B cell (primary cell): ENCODE data around the gene FBXL4. TPM values are rescaled to one million over a fixed set of nuclear protein-coding genes. Genes with fewer than 3 reads are reported as not detected.

Experiments used
- ATAC-seq: fragments of 200-7000 bp; cut with Tn5 transposase; one replicate; pipeline ENCODE4 v1.10.0; 2021; ENCODE audit warnings: low read depth, mild to moderate bottlenecking, moderate number of reproducible peaks, moderate library complexity
- CTCF ChIA-PET: fragments of 350-600 bp; sonication (Branson Sonifier 250); formaldehyde crosslinking; loops from one replicate; lab custom pipeline; 2021; ENCODE audit warnings: antibody characterized with exemption, inconsistent platforms; lab: Charles Lee
- POLR2A ChIA-PET: fragments of 350-600 bp; sonication (Branson Sonifier 250); formaldehyde crosslinking; loops from one replicate; lab custom pipeline; 2021; ENCODE audit warnings: antibody characterized with exemption; lab: Charles Lee
- DNase-seq: peaks from one replicate; pipeline ENCODE4 v3.0.0; 2013
- H2AFZ ChIP-seq: 2 replicates; pipeline ENCODE4 v1.6.1; 2012; ENCODE audit warnings: mild to moderate bottlenecking, low read depth, low read length; ENCODE audit not compliant: insufficient read depth, poor library complexity, severe bottlenecking
- H3K27ac ChIP-seq, 2 donors: 1 replicate in 1 of 2; 2 replicates in 1 of 2; pipeline ENCODE4 v1.5.1; 2012 to 2013; ENCODE audit warnings: low read length in 2 of 2, mild to moderate bottlenecking in 2 of 2, moderate library complexity in 1 of 2
- H3K27me3 ChIP-seq, 4 experiments: fragments of 200-600 bp in 1 of 4; sonication (generic) in 1 of 4; replicated peaks in 1 of 4; 1 replicate in 2 of 4; 2 replicates in 2 of 4; pipeline versions ENCODE4 v1.6.1 to v1.7.0; 2013 to 2016; ENCODE audit warnings: low read length in 3 of 4, mild to moderate bottlenecking in 2 of 4, mixed read lengths in 1 of 4, moderate library complexity in 1 of 4; ENCODE audit not compliant: insufficient read depth in 4 of 4, control insufficient read depth in 3 of 4; ENCODE audit errors: control extremely low read depth in 1 of 4
- H3K36me3 ChIP-seq, 2 experiments: replicated peaks in 1 of 2; 1 replicate in 1 of 2; 2 replicates in 1 of 2; pipeline versions ENCODE4 v1.6.1 to v1.7.1; 2013; ENCODE audit warnings: low read length in 1 of 2; ENCODE audit not compliant: insufficient read depth in 2 of 2, control insufficient read depth in 1 of 2; ENCODE audit errors: control extremely low read depth in 1 of 2, extremely low read depth in 1 of 2
- H3K4me1 ChIP-seq, 2 donors: fragments of 200-600 bp in 1 of 2; sonication (generic) in 1 of 2; 1 replicate in 1 of 2; 2 replicates in 1 of 2; pipeline versions ENCODE4 v1.5.1 to v1.6.1; 2013 to 2017; ENCODE audit warnings: low read length in 2 of 2; ENCODE audit not compliant: control insufficient read depth in 2 of 2, insufficient read depth in 2 of 2
- H3K4me2 ChIP-seq: replicated peaks from 2 replicates; pipeline ENCODE3; 2012; ENCODE audit warnings: mild to moderate bottlenecking, low read depth, low read length; ENCODE audit not compliant: poor library complexity, severe bottlenecking
- H3K4me3 ChIP-seq, 5 experiments: fragments of 200-600 bp in 1 of 5; sonication (generic) in 1 of 5; 1 replicate in 3 of 5; 2 replicates in 2 of 5; pipeline versions ENCODE4 v1.5.1 to v1.7.0; 2011 to 2016; ENCODE audit warnings: low read length in 4 of 5, mild to moderate bottlenecking in 4 of 5, low read depth in 2 of 5, control low read depth in 1 of 5, moderate library complexity in 1 of 5; ENCODE audit not compliant: insufficient read depth in 1 of 5; ENCODE audit errors: control extremely low read depth in 1 of 5, extremely low read depth in 1 of 5
- H3K79me2 ChIP-seq: fragments of 200-600 bp; sonication (generic); one replicate; pipeline ENCODE4 v1.6.0; 2016; ENCODE audit warnings: low read length; ENCODE audit not compliant: control insufficient read depth, insufficient read depth
- H3K9ac ChIP-seq: fragments of 200-600 bp; sonication (generic); 2 replicates; pipeline ENCODE4 v1.6.1; 2017; ENCODE audit warnings: mild to moderate bottlenecking, low read length, moderate library complexity
- H3K9me3 ChIP-seq, 3 donors: one replicate each; pipeline versions ENCODE4 v1.6.1 to v1.7.1; 2013; ENCODE audit warnings: low read length in 2 of 3; ENCODE audit not compliant: control insufficient read depth in 2 of 3, insufficient read depth in 1 of 3; ENCODE audit errors: control extremely low read depth in 1 of 3
- H4K20me1 ChIP-seq: 2 replicates; pipeline ENCODE4 v1.6.0; 2012; ENCODE audit warnings: mild to moderate bottlenecking, low read length; ENCODE audit not compliant: insufficient read depth, control insufficient read depth, poor library complexity, severe bottlenecking
- H3K27ac Mint-ChIP-seq: one replicate; pipeline ENCODE4 v1.8.0; 2021; ENCODE audit warnings: mixed read lengths
- H3K27me3 Mint-ChIP-seq: one replicate; pipeline ENCODE4 v1.8.0; 2021; ENCODE audit warnings: mixed read lengths
- H3K4me1 Mint-ChIP-seq: one replicate; pipeline ENCODE4 v1.8.0; 2021; ENCODE audit warnings: mixed read lengths
- H3K4me3 Mint-ChIP-seq: one replicate; pipeline ENCODE4 v1.8.0; 2021; ENCODE audit warnings: mixed read lengths
- H3K9me3 Mint-ChIP-seq: one replicate; pipeline ENCODE4 v1.8.0; 2022; ENCODE audit warnings: mixed read lengths; ENCODE audit not compliant: insufficient read depth
- EZH2 ChIP-seq: IDR thresholded peaks from 2 replicates; pipeline ENCODE4 v1.6.1; 2012; ENCODE audit warnings: borderline replicate concordance, low read depth, mild to moderate bottlenecking, moderate library complexity, low read length; ENCODE audit not compliant: insufficient read depth, poor library complexity, severe bottlenecking
- WGBS: methylation state at CpG from one replicate; pipeline ENCODE4 v1.1.5; 2013; ENCODE audit warnings: missing lambda C conversion rate; ENCODE audit not compliant: insufficient coverage; 5-methylcytosine and 5-hydroxymethylcytosine counted together
- intact Hi-C: fragments of 100-400 bp; cut with micrococcal nuclease; formaldehyde crosslinking; loops from one replicate; pipeline ENCODE4 v1.10.0; 2022
- polyA plus RNA-seq: library from polyadenylated mRNA; depleted of rRNA; stranded (reverse); fragments of >200 nt; gene quantifications from 2 replicates; pipeline ENCODE4 v1.2.3, GENCODE V29; 2012
- total RNA-seq, 2 donors: library from RNA; stranded (reverse); fragments of 120-200 nt in 1 of 2; gene quantifications; 1 replicate in 1 of 2; 2 replicates in 1 of 2; pipeline versions ENCODE4 v1.2.3 to v1.2.4, GENCODE V29; 2013 to 2022
- TF ChIP-seq, protein P1 (sequence below): fragments of 200-600 bp; IDR thresholded peaks from one replicate; pipeline ENCODE4 v1.8.0; 2022; ENCODE audit warnings: antibody characterized with exemption, mild to moderate bottlenecking

FBXL4 gene
- total and polyA plus RNA-seq, 2 donors (not counting 1 experiment from before 2014, with no cell fraction given) = 9.2 to 22.0 TPM

DNA sequence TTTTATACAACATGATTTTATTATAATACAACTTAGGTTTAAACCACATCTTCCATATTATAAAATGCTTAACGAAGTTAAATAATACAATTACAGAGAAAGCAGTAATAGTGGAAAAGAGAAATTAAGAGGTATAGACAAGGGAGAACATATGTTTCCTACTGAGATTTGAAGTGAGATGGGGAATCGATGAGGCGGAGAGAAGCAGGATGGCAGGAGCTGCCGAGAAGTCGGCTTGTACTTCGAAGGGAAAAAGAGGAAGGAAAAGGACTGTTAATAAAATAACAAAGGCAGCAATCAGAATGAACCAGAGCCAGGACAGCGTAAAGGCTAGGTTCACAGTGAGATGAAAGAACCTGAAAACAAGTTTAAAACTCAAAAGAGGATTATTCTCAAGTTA, 15.4 kb downstream of the FBXL4 start:
- no peaks in the 10 kb centered on the region for H3K27me3 ChIP-seq
- peaks cover 64% of the 10 kb centered on the region for H3K79me2 ChIP-seq
- intact Hi-C loops = loop anchor here (2.0 kb wide), 1 partner anchor 14 kb away; the partner anchor contains the start of gene FBXL4
- H3K9ac ChIP-seq = peak overlapping the region; percentile 37
- ChIA-PET CTCF (no interaction called here), POLR2A (no interaction called here)
- H2AFZ ChIP-seq = no peak overlapping the region
- Mint-ChIP-seq H3K27ac (peak overlapping the region; percentile 7), H3K4me1 (peaks cover 47% of the 10 kb centered on the region), H3K27me3 (no peaks in the 10 kb centered on the region), H3K4me3 (peak overlapping the region; percentile 27), H3K9me3 (no peaks in the 10 kb centered on the region)
- 8% methylated on average over 2 of the region's 7 CpGs for WGBS
- no peak for TF ChIP-seq EZH2
- TF ChIP-seq, protein P1, sequence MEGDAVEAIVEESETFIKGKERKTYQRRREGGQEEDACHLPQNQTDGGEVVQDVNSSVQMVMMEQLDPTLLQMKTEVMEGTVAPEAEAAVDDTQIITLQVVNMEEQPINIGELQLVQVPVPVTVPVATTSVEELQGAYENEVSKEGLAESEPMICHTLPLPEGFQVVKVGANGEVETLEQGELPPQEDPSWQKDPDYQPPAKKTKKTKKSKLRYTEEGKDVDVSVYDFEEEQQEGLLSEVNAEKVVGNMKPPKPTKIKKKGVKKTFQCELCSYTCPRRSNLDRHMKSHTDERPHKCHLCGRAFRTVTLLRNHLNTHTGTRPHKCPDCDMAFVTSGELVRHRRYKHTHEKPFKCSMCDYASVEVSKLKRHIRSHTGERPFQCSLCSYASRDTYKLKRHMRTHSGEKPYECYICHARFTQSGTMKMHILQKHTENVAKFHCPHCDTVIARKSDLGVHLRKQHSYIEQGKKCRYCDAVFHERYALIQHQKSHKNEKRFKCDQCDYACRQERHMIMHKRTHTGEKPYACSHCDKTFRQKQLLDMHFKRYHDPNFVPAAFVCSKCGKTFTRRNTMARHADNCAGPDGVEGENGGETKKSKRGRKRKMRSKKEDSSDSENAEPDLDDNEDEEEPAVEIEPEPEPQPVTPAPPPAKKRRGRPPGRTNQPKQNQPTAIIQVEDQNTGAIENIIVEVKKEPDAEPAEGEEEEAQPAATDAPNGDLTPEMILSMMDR = no peak
- peaks cover 0 to 2% of the 10 kb centered on the region in 2 experiments for H3K36me3 ChIP-seq
- H3K9me3 ChIP-seq = no peaks in the 10 kb centered on the region
- DNase-seq (peak; percentile 15), ATAC-seq (no peak)
- H3K27ac ChIP-seq = no peak overlapping the region
- no peak overlapping the region for H3K4me3 ChIP-seq
- H4K20me1 ChIP-seq = peaks cover 29% of the 10 kb centered on the region
- H3K4me2 ChIP-seq = peak overlapping the region; percentile 33
- peaks cover 9 to 21% of the 10 kb centered on the region in 2 donors for H3K4me1 ChIP-seq

DNA sequence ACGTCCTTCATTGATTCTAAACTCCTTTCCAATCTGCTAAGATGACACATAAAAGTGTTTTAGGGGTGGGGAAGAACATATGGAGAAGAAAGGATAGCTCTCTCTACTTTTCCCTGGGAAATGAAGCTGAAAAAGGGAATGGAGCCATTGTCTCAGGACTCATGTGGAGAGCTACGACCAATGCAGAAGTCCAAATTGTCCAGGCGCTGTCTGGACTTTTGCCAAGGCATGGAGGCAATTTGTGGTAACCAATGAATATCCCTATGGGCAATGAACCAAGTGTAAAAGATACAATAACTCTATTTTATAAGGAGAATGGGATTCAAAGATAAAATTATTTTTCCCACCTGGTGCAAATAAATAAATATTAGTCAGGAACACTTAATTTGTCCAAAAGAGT, 16.1 kb downstream of the FBXL4 start:
- Histone ChIP-seq H3K4me2 (no peak overlapping the region), H3K9ac (no peak overlapping the region), H3K27ac (no peak overlapping the region), H3K36me3 (peaks cover 2 to 4% of the 10 kb centered on the region in 2 experiments), H4K20me1 (peaks cover 23% of the 10 kb centered on the region), H3K9me3 (no peaks in the 10 kb centered on the region), H3K4me3 (no peak overlapping the region), H2AFZ (no peak overlapping the region), H3K79me2 (peaks cover 57% of the 10 kb centered on the region), H3K27me3 (no peaks in the 10 kb centered on the region), H3K4me1 (peaks cover 9 to 21% of the 10 kb centered on the region in 2 donors)
- Mint-ChIP-seq H3K4me1 (peaks cover 48% of the 10 kb centered on the region), H3K27ac (no peak overlapping the region), H3K27me3 (no peaks in the 10 kb centered on the region), H3K4me3 (no peak overlapping the region), H3K9me3 (no peaks in the 10 kb centered on the region)
- ChIA-PET CTCF (no interaction called here), POLR2A (no interaction called here)
- DNase-seq = no peak
- no CpG with 5 or more reads among the region's 3 CpGs for WGBS
- TF ChIP-seq, protein P1 = no peak
- no peak for TF ChIP-seq EZH2
- intact Hi-C loops = loop anchor here (2.0 kb wide), 1 partner anchor 15 kb away; the partner anchor contains the start of gene FBXL4
- no peak for ATAC-seq
